ENCODE results near the gene DEF6.

DNA sequence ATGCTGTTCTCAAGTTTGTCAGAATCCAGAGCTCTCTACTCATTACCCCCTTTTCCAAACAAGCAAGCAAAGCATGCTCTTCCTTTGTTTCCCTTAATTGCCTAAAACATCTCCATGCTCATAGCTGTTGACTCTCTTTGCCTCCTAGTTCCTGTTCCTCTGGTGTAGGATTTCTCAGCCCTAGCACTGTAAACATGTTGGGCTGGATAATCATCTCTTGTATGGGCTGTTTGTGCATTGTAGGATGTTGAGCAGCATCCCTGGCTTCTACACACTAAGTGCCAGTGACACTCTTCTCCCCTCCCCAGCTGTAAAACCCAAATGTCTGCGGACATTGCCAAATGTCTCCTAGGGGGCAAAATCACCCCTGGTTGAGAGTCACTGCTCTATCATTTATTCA lies 58.8 kb downstream of the DEF6 start:
- TF ChIP-seq CTCF (IDR thresholded peaks at IDR 0.05) (no peak), POLR2A (IDR thresholded peaks at IDR 0.05) (no peak)

Measured in heart left ventricle (tissue), 13 donors.